Fibroblast of pulmonary artery (primary cell): ENCODE results near the gene ZFAND3.

Source experiments
- DNase-seq: peaks from one replicate; pipeline ENCODE4 v3.0.0-alpha.2; 2010; ENCODE audit warnings: low read depth
- H3K4me3 ChIP-seq: replicated peaks from 2 replicates; pipeline ENCODE4 v1.5.1; 2011; ENCODE audit warnings: low read depth, mild to moderate bottlenecking, control low read depth, low read length, moderate library complexity
- TF ChIP-seq, protein P1 (sequence below): IDR thresholded peaks from 2 replicates; pipeline ENCODE4 v1.5.1; 2011; ENCODE audit warnings: mild to moderate bottlenecking, control low read depth, low read length, inconsistent platforms; ENCODE audit errors: missing control alignments

The ZFAND3 gene

DNA sequence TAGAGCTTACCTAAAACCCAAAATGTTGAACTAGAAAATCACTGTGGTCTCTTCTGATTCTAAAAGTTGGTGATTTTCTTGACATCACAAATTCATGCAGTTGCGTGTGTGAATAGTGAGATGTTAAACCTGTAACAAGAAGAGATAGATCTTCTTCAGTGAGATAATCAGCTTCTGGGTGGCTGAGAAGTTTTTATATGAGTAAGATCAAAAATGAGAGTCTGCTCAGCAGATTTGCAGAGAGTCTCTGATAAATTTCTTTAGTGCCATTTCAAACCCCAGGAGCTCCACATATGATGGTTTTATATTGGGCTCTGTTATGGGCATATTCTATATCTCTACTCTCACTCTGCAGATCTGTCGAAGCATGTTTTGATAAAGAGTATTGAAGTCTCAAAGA lies 185.4 kb downstream of the ZFAND3 start:
- DNase-seq: no peak
- H3K4me3 ChIP-seq: no peak overlapping the region
- TF ChIP-seq, protein P1, sequence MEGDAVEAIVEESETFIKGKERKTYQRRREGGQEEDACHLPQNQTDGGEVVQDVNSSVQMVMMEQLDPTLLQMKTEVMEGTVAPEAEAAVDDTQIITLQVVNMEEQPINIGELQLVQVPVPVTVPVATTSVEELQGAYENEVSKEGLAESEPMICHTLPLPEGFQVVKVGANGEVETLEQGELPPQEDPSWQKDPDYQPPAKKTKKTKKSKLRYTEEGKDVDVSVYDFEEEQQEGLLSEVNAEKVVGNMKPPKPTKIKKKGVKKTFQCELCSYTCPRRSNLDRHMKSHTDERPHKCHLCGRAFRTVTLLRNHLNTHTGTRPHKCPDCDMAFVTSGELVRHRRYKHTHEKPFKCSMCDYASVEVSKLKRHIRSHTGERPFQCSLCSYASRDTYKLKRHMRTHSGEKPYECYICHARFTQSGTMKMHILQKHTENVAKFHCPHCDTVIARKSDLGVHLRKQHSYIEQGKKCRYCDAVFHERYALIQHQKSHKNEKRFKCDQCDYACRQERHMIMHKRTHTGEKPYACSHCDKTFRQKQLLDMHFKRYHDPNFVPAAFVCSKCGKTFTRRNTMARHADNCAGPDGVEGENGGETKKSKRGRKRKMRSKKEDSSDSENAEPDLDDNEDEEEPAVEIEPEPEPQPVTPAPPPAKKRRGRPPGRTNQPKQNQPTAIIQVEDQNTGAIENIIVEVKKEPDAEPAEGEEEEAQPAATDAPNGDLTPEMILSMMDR: no peak

DNA sequence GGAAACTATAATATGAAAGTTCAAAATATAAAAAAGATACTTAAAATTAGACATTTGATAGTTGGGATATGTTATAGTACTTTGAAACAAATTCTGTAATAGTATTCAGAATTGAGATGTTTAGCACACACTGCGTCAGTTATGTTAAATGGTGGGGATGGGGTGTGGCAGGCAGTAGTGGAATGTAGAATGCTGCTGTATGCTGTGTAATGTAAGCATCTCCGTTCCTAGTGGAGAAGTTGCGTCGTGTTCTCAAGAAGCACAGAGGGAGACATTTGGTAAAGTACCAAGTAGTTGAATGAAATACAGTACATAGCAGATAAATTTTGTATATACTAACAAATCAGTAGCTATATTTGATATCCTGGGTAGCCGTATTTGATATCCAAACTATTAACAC lies 192.4 kb downstream of the ZFAND3 start:
- TF ChIP-seq, protein P1: no peak
- no peak overlapping the region for H3K4me3 ChIP-seq
- DNase-seq: no peak

DNA sequence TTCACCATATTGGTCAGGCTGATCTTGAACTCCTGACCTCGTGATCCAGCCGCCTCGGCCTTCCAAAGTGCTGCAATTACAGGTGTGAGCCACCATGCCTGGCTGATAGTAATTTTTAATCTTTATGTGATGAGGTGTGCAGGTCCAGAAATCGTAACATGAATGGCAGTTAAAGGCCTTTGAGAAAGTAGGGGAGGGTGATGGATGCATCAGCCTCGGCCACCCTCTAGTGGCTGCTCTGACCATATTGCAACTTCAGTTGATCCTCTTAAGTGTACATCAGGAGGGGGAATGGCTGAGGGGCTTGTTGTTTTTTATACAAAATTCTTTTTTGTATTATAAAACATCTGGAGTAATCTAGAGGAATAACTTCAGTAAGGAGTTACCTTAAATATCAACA lies 193.0 kb downstream of the ZFAND3 start:
- TF ChIP-seq, protein P1: peak; percentile 78
- DNase-seq: peak; percentile 74
- H3K4me3 ChIP-seq: no peak overlapping the region

DNA sequence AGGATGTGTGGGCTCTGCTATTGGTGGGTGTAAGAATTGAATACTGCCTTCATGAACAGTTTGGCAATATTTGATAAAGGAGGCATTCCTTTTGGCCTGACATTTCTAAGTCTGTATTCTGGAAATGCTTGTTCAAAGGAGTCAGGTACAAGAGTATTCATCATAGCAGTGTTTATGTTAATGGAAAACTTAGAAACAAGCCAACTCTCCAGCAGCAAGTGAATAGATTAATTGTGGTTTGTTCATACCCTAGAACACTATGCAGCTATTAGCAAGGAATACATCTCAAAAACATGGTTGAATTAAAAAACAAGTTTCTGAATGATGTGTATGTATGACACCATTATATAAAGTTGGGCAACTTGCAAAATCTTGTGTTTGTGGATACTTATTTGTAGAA lies 195.8 kb downstream of the ZFAND3 start:
- no peak overlapping the region for H3K4me3 ChIP-seq
- DNase-seq: no peak
- TF ChIP-seq, protein P1: no peak

DNA sequence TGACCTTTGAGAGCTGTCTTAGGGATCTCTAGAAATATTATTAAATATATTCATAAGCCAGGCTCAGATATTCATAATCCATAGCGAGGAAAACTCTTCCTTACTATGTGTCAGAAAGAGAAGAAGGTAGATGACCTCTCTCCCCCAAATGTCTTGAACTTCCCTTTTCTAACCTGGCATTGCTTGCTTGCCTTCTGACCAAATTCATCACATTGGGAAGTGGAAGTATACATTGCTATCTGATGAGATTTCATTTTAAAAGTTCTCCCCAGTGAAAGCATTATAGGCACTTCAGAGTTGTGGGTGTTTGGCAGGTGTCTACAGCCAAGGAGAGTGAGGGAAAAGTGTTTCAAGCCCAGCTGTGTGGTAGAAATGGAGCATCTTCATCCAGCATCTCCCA lies 197.3 kb downstream of the ZFAND3 start:
- TF ChIP-seq, protein P1: no peak
- H3K4me3 ChIP-seq: no peak overlapping the region
- DNase-seq: no peak

DNA sequence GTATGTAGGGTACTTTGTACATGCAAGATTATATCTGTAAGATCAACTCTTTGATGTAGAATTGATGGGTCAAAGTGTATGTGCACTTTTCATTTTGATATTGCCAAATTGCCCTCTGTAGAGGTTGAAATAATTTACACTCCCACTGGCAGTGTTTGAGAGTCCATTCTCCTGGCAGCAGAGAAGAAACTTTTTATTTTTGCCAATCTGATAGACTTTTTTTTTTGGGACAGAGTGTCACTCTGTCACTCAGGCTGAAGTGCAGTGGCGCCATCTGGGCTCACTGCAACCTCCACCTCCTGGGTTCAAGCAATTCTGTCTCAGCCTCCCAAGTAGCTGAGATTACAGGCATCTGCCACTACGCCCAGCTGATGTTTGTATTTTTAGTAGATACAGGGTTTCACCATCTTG lies 199.2 kb downstream of the ZFAND3 start:
- no peak for DNase-seq
- no peak overlapping the region for H3K4me3 ChIP-seq
- TF ChIP-seq, protein P1: no peak

DNA sequence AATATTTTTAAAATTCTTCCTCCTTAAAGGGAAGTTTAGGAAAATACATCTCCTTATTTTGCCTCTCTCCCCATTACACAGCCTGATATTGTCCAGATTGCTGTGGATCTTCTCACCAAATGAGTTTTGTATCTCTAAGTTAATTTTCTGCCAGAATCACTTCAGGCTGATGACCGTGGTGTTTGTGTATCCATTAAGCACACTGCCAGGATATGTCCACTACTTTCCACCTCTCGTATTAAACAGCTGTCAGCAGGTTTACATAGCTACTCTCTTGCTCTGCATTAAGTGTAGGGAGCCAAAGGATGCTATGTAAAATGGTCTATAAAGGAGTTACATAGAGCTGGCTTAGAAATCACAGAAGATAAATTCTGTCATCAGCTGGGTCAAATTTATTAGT lies 201.1 kb downstream of the ZFAND3 start:
- DNase-seq: no peak
- H3K4me3 ChIP-seq: no peak overlapping the region
- TF ChIP-seq, protein P1: no peak
